ENCODE measurements around the gene MOB2.

Gene MOB2

DNA sequence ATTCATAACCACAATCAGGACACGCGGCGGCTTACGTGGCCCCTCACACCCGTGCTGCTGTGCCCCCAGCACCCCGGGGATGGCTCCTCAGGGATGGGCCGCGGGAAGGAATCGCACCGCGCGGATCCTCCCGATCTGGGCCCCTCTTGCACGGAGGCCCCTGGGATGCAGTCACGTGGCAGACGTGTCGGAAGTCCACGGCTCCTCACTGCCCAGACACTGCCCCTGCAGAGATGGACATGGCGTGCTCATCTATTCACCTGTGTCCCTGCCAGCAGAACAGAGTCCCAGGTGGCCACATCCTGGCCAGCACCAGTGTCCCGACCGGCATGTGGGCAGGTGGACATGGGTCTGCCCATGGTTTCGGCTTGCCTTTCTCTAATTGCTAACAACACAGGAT lies 12.8 kb downstream of the MOB2 start:
- no peak for TF ChIP-seq EZH2phosphoT487 (IDR thresholded peaks at IDR 0.05; ENCODE audit: low read depth)
- TF ChIP-seq, protein P1, sequence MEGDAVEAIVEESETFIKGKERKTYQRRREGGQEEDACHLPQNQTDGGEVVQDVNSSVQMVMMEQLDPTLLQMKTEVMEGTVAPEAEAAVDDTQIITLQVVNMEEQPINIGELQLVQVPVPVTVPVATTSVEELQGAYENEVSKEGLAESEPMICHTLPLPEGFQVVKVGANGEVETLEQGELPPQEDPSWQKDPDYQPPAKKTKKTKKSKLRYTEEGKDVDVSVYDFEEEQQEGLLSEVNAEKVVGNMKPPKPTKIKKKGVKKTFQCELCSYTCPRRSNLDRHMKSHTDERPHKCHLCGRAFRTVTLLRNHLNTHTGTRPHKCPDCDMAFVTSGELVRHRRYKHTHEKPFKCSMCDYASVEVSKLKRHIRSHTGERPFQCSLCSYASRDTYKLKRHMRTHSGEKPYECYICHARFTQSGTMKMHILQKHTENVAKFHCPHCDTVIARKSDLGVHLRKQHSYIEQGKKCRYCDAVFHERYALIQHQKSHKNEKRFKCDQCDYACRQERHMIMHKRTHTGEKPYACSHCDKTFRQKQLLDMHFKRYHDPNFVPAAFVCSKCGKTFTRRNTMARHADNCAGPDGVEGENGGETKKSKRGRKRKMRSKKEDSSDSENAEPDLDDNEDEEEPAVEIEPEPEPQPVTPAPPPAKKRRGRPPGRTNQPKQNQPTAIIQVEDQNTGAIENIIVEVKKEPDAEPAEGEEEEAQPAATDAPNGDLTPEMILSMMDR (IDR thresholded peaks at IDR 0.05; ENCODE audit: low read depth, low read length): no peak
- Histone ChIP-seq H4K20me1 (ENCODE audit: insufficient read depth, low read length) (no peaks in the 10 kb centered on the region), H3K27ac (ENCODE audit: low read length) (no peak overlapping the region), H3K79me2 (ENCODE audit: low read length) (no peaks in the 10 kb centered on the region), H3K4me1 (ENCODE audit: low read length) (no peaks in the 10 kb centered on the region), H3K36me3 (replicated peaks; ENCODE audit: low read depth, low read length) (no peaks in the 10 kb centered on the region), H3K4me2 (ENCODE audit: low read length) (no peak overlapping the region), H2AFZ (ENCODE audit: low read depth, low read length) (no peak overlapping the region), H3K9me3 (ENCODE audit: insufficient read depth, low read length) (no peaks in the 10 kb centered on the region), H3K27me3 (ENCODE audit: low read depth, low read length) (no peaks in the 10 kb centered on the region), H3K9ac (ENCODE audit: low read length) (no peak overlapping the region), H3K4me3 (ENCODE audit: low read length) (no peak overlapping the region)

DNA sequence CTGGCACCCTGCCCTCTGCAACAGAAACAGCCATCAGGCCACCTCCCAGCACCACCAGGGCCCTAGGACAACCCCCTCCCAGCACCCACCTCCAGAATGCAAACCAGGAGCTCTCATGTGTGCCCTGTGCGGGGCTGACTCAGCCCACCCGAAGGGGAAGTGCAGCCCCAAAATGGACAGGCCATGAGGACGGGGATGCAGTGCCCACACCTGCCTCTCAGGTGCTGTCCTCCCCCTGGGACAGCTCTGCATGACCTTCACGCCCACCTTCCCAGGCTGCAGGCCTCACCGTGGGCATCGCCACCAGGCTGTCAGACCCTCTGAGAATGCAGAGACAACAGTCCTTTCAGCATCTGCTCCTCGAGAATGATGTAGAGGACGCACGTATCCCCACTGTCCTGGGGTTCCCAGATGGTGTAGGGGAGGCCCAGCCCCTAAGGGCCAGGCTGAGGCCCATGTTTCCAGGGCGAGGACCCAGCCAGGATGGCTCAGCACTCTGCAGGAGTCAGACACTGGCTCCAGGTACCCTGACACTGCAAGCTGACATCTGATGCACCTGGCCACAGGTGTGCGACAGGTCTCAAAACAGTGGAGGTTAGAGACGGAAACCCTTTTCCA lies 13.5 kb downstream of the MOB2 start:
- Histone ChIP-seq H2AFZ (ENCODE audit: low read depth, low read length) (no peak overlapping the region), H3K4me1 (ENCODE audit: low read length) (no peaks in the 10 kb centered on the region), H4K20me1 (ENCODE audit: insufficient read depth, low read length) (no peaks in the 10 kb centered on the region), H3K79me2 (ENCODE audit: low read length) (no peaks in the 10 kb centered on the region), H3K27me3 (ENCODE audit: low read depth, low read length) (no peaks in the 10 kb centered on the region), H3K4me3 (ENCODE audit: low read length) (no peak overlapping the region), H3K9me3 (ENCODE audit: insufficient read depth, low read length) (no peaks in the 10 kb centered on the region), H3K36me3 (replicated peaks; ENCODE audit: low read depth, low read length) (no peaks in the 10 kb centered on the region), H3K9ac (ENCODE audit: low read length) (no peak overlapping the region), H3K27ac (ENCODE audit: low read length) (no peak overlapping the region), H3K4me2 (ENCODE audit: low read length) (no peak overlapping the region)
- TF ChIP-seq, protein P1 (IDR thresholded peaks at IDR 0.05; ENCODE audit: low read depth, low read length): no peak
- TF ChIP-seq EZH2phosphoT487 (IDR thresholded peaks at IDR 0.05; ENCODE audit: low read depth): no peak

DNA sequence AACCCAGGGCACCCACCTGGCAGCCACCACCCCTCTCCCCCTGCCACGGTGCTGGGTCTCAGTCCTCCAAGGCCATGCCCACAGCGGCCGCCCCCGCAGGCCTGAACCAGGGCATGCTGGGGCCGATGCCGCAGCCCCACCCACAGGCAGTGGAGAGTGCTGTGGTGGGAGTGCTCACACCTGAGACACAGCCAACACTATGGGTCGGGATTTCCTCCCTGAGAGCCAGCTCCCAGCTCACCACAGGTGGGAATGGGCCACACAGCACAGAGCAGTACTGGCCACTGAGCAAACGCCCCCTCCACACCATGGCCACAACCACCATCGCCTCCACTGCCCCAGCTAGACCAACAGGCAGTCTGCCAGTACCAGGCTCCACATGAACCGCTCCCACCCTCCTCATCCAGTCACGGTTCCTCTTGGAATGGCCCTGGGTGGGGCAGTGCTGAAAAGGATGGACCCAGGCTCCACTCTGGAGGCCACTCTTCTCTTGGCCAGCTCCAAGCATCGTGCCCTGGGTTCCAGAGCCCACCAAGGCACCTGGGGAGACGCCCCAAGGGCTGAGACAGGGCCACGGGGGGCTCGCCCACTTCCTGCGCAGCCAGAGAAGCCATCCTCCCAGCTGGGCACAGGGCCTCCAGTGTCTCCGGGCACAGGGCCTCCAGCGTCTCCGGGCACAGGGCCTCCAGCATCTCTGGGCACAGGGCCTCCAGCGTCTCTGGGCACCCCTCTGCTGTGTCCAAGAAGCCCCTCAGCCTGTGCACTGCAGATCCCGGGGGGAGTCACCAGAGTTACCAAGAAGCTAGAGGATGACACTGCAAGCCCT lies 14.2 kb downstream of the MOB2 start:
- no peaks in the 10 kb centered on the region for H3K79me2 ChIP-seq (ENCODE audit: low read length)
- H4K20me1 ChIP-seq (ENCODE audit: insufficient read depth, low read length): no peaks in the 10 kb centered on the region
- H3K4me2 ChIP-seq (ENCODE audit: low read length): no peak overlapping the region
- no peak overlapping the region for H3K4me3 ChIP-seq (ENCODE audit: low read length)
- H3K4me1 ChIP-seq (ENCODE audit: low read length): no peaks in the 10 kb centered on the region
- no peaks in the 10 kb centered on the region for H3K9me3 ChIP-seq (ENCODE audit: insufficient read depth, low read length)
- H2AFZ ChIP-seq (ENCODE audit: low read depth, low read length): no peak overlapping the region
- H3K27ac ChIP-seq (ENCODE audit: low read length): no peak overlapping the region
- no peaks in the 10 kb centered on the region for H3K27me3 ChIP-seq (ENCODE audit: low read depth, low read length)
- TF ChIP-seq, protein P1 (IDR thresholded peaks at IDR 0.05; ENCODE audit: low read depth, low read length): no peak
- no peak for TF ChIP-seq EZH2phosphoT487 (IDR thresholded peaks at IDR 0.05; ENCODE audit: low read depth)
- H3K36me3 ChIP-seq (replicated peaks; ENCODE audit: low read depth, low read length): no peaks in the 10 kb centered on the region
- H3K9ac ChIP-seq (ENCODE audit: low read length): no peak overlapping the region

DNA sequence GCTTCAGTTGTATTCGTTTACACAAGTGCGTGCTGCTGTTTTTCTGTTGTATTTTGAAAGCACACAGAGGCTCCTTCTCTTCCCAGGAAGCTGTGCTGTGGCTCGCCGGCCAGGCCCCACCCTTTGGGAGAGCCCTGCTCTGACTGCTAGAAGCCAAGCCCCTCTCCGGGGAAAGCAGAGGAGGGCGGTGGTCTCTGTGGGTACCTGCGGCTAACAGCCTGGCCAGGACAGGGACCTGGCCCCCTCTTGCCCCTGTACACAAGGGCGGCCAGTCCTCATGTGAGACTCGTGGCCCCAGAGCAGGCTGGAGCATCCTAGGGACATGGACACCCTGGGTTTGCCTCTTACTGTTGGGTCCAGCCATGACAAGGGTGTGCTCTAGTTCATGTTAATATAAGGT lies 14.8 kb downstream of the MOB2 start:
- no peaks in the 10 kb centered on the region for H3K36me3 ChIP-seq (replicated peaks; ENCODE audit: low read depth, low read length)
- H2AFZ ChIP-seq (ENCODE audit: low read depth, low read length): no peak overlapping the region
- TF ChIP-seq EZH2phosphoT487 (IDR thresholded peaks at IDR 0.05; ENCODE audit: low read depth): no peak
- TF ChIP-seq, protein P1 (IDR thresholded peaks at IDR 0.05; ENCODE audit: low read depth, low read length): no peak
- no peaks in the 10 kb centered on the region for H3K27me3 ChIP-seq (ENCODE audit: low read depth, low read length)
- H3K4me1 ChIP-seq (ENCODE audit: low read length): no peaks in the 10 kb centered on the region
- H3K4me2 ChIP-seq (ENCODE audit: low read length): no peak overlapping the region
- no peak overlapping the region for H3K4me3 ChIP-seq (ENCODE audit: low read length)
- no peak overlapping the region for H3K9ac ChIP-seq (ENCODE audit: low read length)
- no peak overlapping the region for H3K27ac ChIP-seq (ENCODE audit: low read length)
- H4K20me1 ChIP-seq (ENCODE audit: insufficient read depth, low read length): no peaks in the 10 kb centered on the region
- no peaks in the 10 kb centered on the region for H3K79me2 ChIP-seq (ENCODE audit: low read length)
- no peaks in the 10 kb centered on the region for H3K9me3 ChIP-seq (ENCODE audit: insufficient read depth, low read length)

All from OCI-LY3 (cell line).